Gastroesophageal sphincter (tissue), 3 donors: ENCODE results near the gene GPR15.

Experiments
- CTCF ChIP-seq, 4 experiments: fragments of 200-600 bp in 2 of 4; fragments of 450-650 bp in 2 of 4; sonication (generic) in 1 of 4; IDR thresholded peaks; one replicate each; pipeline ENCODE4 v1.5.1; 2017 to 2019; ENCODE audit warnings: antibody characterized with exemption in 4 of 4, mild to moderate bottlenecking in 2 of 4, moderate library complexity in 2 of 4
- EP300 ChIP-seq: sonication (generic); formaldehyde crosslinking; IDR thresholded peaks from one replicate; pipeline ENCODE4 v1.6.1; 2017; ENCODE audit warnings: antibody characterized with exemption, mild to moderate bottlenecking
- POLR2A ChIP-seq, 2 donors: fragments of 450-650 bp; IDR thresholded peaks; one replicate each; pipeline ENCODE4 v1.6.1; 2017; ENCODE audit warnings: antibody characterized with exemption in 2 of 2, mild to moderate bottlenecking in 2 of 2, moderate library complexity in 1 of 2
- POLR2AphosphoS5 ChIP-seq: sonication (generic); formaldehyde crosslinking; IDR thresholded peaks from one replicate; pipeline ENCODE4 v1.6.1; 2017; ENCODE audit warnings: antibody characterized with exemption

GRCh38 chr3:98568402-98568801 is 36.6 kb downstream of the GPR15 start:
- no peak for TF ChIP-seq CTCF (IDR thresholded peaks at IDR 0.05)
- no peak for TF ChIP-seq EP300
- TF ChIP-seq POLR2AphosphoS5: no peak
- TF ChIP-seq POLR2A (IDR thresholded peaks at IDR 0.05): no peak
